Measurements from ENCODE around the gene UBAC1. TPM values are rescaled to one million over a fixed set of nuclear protein-coding genes. Genes with fewer than 3 reads are reported as not detected.

Gene UBAC1, protein sequence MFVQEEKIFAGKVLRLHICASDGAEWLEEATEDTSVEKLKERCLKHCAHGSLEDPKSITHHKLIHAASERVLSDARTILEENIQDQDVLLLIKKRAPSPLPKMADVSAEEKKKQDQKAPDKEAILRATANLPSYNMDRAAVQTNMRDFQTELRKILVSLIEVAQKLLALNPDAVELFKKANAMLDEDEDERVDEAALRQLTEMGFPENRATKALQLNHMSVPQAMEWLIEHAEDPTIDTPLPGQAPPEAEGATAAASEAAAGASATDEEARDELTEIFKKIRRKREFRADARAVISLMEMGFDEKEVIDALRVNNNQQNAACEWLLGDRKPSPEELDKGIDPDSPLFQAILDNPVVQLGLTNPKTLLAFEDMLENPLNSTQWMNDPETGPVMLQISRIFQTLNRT
- 10 to 100 TPM; 47.9 to 48.4 TPM for total RNA-seq
- 43.3 TPM for polyA plus RNA-seq (2013, experiment 1 of 2)
- 38.8 TPM for polyA plus RNA-seq (2013, experiment 2 of 2)
- long read RNA-seq, experiment 1, transcript UBAC1-201 (10 exons, 1,867 nt), result major isoform, 7 of 20 reads
- long read RNA-seq, experiment 1, partial matches to known transcripts, result 8 of 20 reads
- long read RNA-seq, experiment 1, other reads (novel, unspliced or antisense), result 5 of 20 reads
- long read RNA-seq, experiment 2, transcript UBAC1-201 (10 exons, 1,867 nt), result major isoform, 93 of 101 reads
- long read RNA-seq, experiment 2, partial matches to known transcripts, result 4 of 101 reads
- long read RNA-seq, experiment 2, other reads (novel, unspliced or antisense), result 4 of 101 reads
- long read RNA-seq, experiment 3, transcript UBAC1-201 (10 exons, 1,867 nt), result major isoform, 37 of 46 reads
- long read RNA-seq, experiment 3, partial matches to known transcripts, result 1 of 46 reads
- long read RNA-seq, experiment 3, other reads (novel, unspliced or antisense), result 8 of 46 reads
- long read RNA-seq, experiment 4, transcript UBAC1-201 (10 exons, 1,867 nt), result major isoform, 13 of 17 reads
- long read RNA-seq, experiment 4, partial matches to known transcripts, result 2 of 17 reads
- long read RNA-seq, experiment 4, other reads (novel, unspliced or antisense), result 2 of 17 reads

DNA sequence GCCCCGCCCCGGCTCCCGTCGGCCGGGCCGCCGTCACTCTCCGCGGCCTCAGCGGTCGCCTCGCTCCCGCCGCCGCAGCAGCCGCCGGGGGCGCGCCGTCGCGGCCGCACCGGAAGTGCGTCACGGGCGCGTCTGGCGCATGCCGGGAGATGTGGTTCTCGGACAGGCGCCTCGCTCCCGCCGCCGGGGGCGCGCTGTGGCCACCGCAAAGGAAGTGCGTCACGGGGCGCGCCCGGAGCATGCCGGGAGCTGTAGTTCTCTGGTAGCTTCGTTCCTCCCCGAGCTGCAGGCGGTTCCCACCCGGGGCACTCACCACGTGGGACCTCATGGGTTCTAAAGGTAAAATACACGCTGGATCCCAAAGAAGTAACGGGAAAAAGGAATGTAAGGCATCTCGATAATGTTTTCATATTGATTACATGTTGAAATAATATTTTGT lies at the start of gene UBAC1:
UBAC1 (minus strand) TSS at position 97 of the 439 bp plus-strand sequence. CDS start 211 bp downstream, outside the sequence.
- H3K4me1 Mint-ChIP-seq, result peaks cover 13% of the 10 kb centered on the region
- H3K36me3 Mint-ChIP-seq (ENCODE audit: low read depth), result peaks cover 2% of the 10 kb centered on the region
- 0% methylated on average over 5 to 52 of the region's 53 CpGs for WGBS, 2 experiments (ENCODE audit: insufficient coverage in 1 of 2, insufficient read length in 1 of 2)
- Histone ChIP-seq H3K36me3 (ENCODE audit: control insufficient read depth, insufficient read depth, low read length) (no peaks in the 10 kb centered on the region), H3K9me3 (ENCODE audit: control insufficient read depth, low read length) (no peaks in the 10 kb centered on the region), H3K4me3 (ENCODE audit: low read length) (peak within 1 kb of the TSS; percentile 82), H3K27ac (ENCODE audit: low read depth, low read length) (peak within 1 kb of the TSS; percentile 38), H3K4me1 (ENCODE audit: control insufficient read depth, insufficient read depth, low read length) (peaks cover 5% of the 10 kb centered on the region), H3K9ac (ENCODE audit: extremely low read depth, low read length, poor library complexity, severe bottlenecking) (peak within 1 kb of the TSS; percentile 56), H3K27me3 (ENCODE audit: control insufficient read depth, insufficient read depth, low read length, poor library complexity, severe bottlenecking) (peaks cover 4% of the 10 kb centered on the region)
- peak within 1 kb of the TSS; percentile 84 for H3K4me3 Mint-ChIP-seq
- H3K9me3 Mint-ChIP-seq, result no peaks in the 10 kb centered on the region
- H3K27me3 Mint-ChIP-seq (ENCODE audit: insufficient read depth), result peaks cover 3% of the 10 kb centered on the region
- TF ChIP-seq, protein P1, sequence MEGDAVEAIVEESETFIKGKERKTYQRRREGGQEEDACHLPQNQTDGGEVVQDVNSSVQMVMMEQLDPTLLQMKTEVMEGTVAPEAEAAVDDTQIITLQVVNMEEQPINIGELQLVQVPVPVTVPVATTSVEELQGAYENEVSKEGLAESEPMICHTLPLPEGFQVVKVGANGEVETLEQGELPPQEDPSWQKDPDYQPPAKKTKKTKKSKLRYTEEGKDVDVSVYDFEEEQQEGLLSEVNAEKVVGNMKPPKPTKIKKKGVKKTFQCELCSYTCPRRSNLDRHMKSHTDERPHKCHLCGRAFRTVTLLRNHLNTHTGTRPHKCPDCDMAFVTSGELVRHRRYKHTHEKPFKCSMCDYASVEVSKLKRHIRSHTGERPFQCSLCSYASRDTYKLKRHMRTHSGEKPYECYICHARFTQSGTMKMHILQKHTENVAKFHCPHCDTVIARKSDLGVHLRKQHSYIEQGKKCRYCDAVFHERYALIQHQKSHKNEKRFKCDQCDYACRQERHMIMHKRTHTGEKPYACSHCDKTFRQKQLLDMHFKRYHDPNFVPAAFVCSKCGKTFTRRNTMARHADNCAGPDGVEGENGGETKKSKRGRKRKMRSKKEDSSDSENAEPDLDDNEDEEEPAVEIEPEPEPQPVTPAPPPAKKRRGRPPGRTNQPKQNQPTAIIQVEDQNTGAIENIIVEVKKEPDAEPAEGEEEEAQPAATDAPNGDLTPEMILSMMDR (conservative IDR thresholded peaks at IDR 0.05), result peak; percentile 49
- DNase-seq, result peak; percentile 97
- H3K27ac Mint-ChIP-seq, result peak within 1 kb of the TSS; percentile 84

GRCh38 chr9:136010615-136011361 lies 49.6 kb upstream of the UBAC1 start:
- Mint-ChIP-seq H3K36me3 (ENCODE audit: low read depth) (peaks cover 2% of the 10 kb centered on the region), H3K27me3 (ENCODE audit: insufficient read depth) (no peaks in the 10 kb centered on the region), H3K27ac (peak overlapping the region; percentile 25), H3K4me3 (no peak overlapping the region), H3K9me3 (no peaks in the 10 kb centered on the region), H3K4me1 (peaks cover 8% of the 10 kb centered on the region)
- Histone ChIP-seq H3K4me1 (ENCODE audit: control insufficient read depth, insufficient read depth, low read length) (peaks cover 3% of the 10 kb centered on the region), H3K4me3 (ENCODE audit: low read length) (no peak overlapping the region), H3K9ac (ENCODE audit: extremely low read depth, low read length, poor library complexity, severe bottlenecking) (no peak overlapping the region), H3K27ac (ENCODE audit: low read depth, low read length) (peak overlapping the region; percentile 53), H3K27me3 (ENCODE audit: control insufficient read depth, insufficient read depth, low read length, poor library complexity, severe bottlenecking) (no peaks in the 10 kb centered on the region), H3K9me3 (ENCODE audit: control insufficient read depth, low read length) (no peaks in the 10 kb centered on the region), H3K36me3 (ENCODE audit: control insufficient read depth, insufficient read depth, low read length) (no peaks in the 10 kb centered on the region)
- 63 to 83% methylated on average over 8 to 26 of the region's 28 CpGs for WGBS, 2 experiments (ENCODE audit: insufficient coverage in 1 of 2, insufficient read length in 1 of 2)
- no peak for DNase-seq
- TF ChIP-seq, protein P1 (conservative IDR thresholded peaks at IDR 0.05), result no peak

Measured in endodermal cell (in vitro differentiated cells).